Urothelium cell line (cell line): ENCODE data around the gene CA9.

Experiments used
- DNase-seq: peaks from one replicate; pipeline ENCODE4 v3.0.0; 2011; ENCODE audit warnings: low spot score, mixed read lengths
- FAIRE-seq: peaks from 2 replicates; lab custom pipeline; 2011; peaks lifted over from hg19 to GRCh38; lab: Jason Lieb, UNC

Gene CA9

DNA sequence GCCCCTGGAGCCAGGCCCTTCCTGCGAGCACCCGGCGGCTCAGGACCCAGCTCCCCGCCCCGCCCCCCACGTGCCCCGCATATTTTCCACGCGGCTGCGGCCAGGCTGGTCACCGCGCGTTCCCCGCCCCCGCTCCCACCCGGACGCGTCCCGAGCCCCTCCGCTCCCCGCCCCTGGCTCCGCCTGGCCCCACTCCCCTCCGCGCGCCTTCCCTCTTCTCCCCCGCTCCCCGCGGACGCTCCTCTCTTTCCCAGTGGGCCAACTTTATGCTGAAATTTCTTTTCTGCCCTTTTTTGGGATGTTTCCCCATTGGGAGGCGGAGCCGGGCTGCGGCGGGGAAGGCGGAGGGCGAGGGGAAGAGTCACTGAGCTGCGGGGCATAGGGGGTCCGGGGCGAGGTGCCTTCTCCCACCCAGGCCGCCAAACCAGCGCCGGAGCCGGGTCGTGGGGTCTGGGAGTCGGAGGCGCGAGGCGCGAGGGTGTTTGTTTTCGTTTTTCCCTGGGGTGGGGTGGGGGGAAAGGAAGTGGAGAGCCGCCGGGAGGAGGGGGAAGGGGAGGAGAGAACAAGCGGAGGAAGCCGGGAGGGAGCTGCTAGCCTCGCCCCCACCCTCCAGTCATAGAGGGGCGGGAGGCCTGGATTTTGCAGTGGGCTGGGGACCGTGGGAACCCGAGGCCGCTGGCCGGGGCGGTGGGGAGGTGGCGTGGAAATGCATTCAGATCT is 17.0 kb downstream of the CA9 start:
- FAIRE-seq = peak; percentile 17
- DNase-seq = peak; percentile 85

DNA sequence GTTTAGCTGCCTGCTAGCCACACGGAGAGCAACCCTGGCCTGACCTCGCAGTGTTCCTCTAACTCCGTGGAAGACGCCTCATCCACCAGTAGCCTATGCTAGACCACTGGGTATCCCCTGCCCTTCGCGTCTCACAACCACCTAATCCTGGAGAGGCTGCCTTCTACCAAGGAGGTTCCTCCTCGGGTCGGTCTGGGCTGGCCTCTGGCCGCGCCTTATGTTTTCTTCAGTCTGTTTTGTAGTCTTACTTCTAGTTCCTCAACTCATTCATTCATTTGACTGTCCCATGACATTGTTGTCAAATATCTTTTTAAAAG is 17.6 kb downstream of the CA9 start:
- DNase-seq (no peak), FAIRE-seq (peak; percentile 77)

GRCh38 chr9:35691757-35692301 is 18.1 kb downstream of the CA9 start:
- no peak for DNase-seq
- FAIRE-seq = no peak

GRCh38 chr9:35695943-35696401 is 22.2 kb downstream of the CA9 start:
- FAIRE-seq = peak; percentile 30

GRCh38 chr9:35696520-35697215 is 22.9 kb downstream of the CA9 start:
- DNase-seq = peak; percentile 74
- no peak for FAIRE-seq

More at GRCh38 chr9:35695943-35696401, 22.2 kb downstream of the CA9 start:
- DNase-seq = no peak

- FAIRE-seq = no peak
- DNase-seq = no peak
Measured at GRCh38 chr9:35697486-35697885, 23.8 kb downstream of the CA9 start.

- DNase-seq = no peak
- no peak for FAIRE-seq
Measured at GRCh38 chr9:35698231-35698630, 24.5 kb downstream of the CA9 start.

DNA sequence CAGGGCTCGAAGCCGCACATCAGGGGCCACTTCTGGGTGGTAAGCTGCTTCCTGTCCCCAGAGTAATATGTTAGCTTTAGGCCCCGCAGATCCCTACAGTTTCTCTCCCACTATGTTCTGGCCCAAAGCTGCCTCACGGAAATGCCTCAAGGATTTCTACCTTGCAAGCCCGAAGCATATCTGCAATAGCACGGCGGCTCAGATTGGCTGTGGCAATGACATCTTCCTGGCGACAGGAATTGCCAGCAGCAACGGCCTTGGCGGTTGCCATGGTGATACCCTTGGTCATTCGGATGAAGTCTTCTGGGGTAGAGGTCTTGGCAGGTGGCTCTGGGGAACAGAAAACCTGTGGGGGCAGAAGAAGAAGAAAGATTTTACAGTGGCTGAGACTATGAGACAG is 26.3 kb downstream of the CA9 start:
- no peak for DNase-seq
- no peak for FAIRE-seq

GRCh38 chr9:35700942-35701341 is 27.2 kb downstream of the CA9 start:
- DNase-seq = no peak
- no peak for FAIRE-seq

- FAIRE-seq (no peak), DNase-seq (no peak)
Measured at GRCh38 chr9:35702696-35703095, 29.0 kb downstream of the CA9 start.

DNA sequence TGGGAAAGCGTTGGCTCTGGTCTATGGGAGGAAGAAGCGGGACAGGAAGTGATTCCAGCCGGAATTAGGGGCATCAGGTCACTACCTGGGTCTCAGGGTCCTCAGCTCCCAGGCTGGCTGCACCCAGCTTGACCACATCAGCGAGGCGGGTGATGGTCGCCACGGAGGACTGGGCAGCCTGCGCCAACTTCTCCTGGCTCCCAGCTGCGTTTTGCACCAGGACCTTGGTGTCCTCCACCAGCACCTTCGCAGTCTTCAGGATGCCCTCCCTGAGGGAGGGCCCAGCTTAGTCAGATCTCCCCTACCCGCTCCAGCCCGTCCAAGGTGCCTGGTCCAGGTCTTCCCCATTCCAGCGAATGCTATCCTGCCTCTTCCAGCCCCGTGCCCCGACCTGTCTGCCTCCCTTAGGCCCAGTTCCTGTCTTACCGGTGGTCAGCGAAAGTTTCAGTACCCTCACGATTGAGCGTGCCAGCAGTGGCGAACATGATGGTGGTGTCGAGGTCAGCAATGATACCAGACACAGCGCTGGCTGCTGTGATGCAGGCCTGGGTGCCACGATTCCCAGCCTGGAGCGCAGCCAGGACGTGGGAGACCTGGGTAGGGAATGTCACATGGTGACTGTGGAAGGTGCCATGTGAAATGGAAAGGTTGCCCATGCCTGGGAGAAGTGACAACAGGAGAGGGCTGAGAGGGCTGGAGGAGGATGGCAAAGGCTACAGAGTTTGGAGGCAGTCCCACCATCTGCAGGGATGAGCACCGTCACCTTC is 30.4 kb downstream of the CA9 start:
- no peak for DNase-seq
- FAIRE-seq = peak; percentile 77

DNA sequence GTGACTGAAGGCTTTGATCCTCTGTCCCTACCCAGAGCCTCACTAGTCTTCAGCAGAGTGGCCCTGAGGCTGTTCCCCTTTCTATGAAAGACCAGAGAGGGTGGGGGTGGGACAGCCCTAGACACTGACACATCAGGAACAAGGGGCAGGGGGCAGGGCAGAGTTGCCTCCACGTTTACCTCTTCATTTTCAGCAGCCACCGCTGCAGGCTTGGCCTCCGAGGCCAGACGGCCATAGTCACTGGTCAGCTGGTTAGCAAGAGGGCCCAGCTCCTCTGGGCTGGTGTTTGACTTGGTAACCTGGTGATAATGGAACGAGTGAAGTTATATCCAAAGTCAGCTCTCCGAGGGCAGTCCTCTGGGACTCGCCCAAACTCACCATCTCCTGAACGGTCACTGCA is 31.6 kb downstream of the CA9 start:
- no peak for FAIRE-seq

DNA sequence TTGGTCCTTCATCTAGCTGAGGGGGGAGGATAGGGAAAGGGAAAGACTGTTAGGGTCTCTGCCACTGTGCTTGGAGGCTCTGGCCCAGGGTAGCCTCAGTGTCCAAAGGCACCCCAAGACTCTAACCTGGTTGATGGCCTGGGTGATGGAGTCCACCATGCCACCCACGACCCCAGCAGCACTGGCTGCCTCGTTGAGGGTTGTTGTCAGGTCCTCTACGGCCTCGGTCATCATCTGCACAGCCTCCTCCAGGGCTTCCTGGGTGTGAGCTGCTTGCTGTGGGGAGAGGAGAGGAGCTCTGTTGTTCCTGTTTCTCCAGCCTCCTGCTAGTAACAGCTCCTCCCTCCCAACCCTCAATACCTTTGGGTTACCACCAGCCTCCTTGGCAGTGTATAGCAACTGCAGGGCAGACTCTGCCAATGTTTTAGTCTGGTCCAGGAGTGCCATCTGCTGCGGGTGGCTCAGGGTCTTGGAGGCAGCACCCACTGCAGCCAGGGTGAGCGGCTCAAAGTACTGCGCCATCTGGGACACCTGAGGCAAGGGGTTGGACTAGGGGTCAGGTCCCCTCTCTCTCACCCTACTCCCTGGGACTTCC is 32.2 kb downstream of the CA9 start:
- FAIRE-seq = no peak

More for the DNA sequence above, 31.6 kb downstream of the CA9 start:
- DNase-seq = no peak

DNA sequence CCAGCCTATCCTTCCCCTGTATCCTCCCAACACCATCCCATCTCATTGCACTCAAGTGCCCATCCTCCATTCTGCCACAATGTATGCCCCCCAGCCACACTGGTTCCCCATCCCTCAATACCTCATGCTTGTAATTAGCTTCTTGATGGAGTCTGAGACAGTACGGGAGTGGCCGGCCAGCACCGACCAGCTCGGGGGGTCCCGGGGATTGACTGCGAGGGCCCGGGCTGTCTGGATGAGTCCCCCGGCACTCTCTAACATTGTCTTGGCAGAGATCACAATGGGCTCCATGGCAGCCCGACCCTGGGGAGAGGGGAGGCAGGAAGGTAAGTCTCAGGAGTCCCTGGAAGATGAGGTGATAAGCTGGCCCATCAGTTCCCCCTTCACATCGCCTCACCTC is 33.2 kb downstream of the CA9 start:
- no peak for DNase-seq
- no peak for FAIRE-seq

More for the DNA sequence above, 32.2 kb downstream of the CA9 start:
- no peak for DNase-seq

- FAIRE-seq (no peak), DNase-seq (no peak)
Measured at GRCh38 chr9:35708146-35708545, 34.4 kb downstream of the CA9 start.

DNA sequence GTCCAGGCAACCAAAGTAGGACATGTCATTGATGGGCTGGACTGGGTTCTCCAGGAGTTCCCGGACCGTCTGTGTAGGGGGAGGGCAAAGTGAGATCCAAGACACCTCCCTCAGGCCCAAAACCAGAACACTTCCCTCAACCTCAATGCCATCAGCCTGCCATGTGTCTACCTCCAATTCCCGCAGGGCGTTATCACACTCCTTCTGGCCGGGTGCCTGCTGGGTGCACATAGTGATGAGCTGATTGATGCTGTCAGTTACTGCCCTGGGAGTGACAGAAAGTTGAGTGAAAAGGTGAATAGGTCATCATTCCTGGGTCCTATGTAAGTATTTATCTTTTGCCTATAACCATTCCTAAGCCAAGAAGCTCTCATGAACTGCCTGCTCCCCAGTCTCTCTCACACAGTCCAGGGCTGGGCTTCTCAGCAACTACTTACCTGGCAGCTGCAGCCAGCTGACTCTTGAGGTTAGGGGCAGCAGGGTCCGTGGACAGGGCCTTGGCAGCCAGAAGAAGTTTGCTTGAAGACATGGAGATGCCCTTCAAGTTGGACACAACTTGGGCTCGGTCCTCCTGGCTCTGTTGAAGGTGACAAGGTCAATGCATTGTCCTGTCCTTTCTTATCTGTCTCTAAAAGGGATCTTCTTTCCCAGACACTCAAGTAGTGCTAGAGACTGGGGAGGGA is 37.2 kb downstream of the CA9 start:
- no peak for FAIRE-seq
- DNase-seq = no peak

GRCh38 chr9:35711501-35712428 is 38.0 kb downstream of the CA9 start:
- FAIRE-seq (no peak), DNase-seq (no peak)

DNA sequence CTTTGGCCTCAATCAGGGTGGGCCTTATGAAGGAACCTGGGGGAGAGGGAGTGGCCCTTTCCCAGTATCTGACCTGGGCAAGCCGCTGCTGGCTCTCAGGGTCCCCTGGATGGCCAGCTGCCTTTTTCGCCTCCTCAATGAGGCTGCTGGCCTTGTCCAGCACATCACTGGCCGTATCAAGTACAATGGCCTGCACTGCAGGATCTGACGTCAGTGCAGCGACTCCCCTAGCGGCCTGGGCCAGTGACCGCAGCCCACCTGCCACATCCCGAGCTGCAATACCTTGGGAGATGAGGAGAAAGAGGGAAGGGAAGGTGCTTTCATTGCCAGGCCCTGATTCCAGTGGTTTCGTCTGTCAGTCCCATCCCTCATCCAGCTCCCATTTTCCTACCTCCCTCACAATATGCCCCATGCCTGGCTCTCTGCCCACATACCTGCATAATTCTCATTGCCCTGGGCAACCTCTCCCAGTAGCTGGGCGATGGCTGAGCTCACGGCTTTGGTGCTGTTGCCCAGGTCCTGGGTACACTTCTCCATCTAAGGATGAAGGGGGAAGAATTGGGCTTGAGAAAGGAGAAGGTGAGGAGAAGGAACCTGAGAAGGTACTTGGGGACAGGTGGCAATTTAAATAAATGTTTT is 39.2 kb downstream of the CA9 start:
- DNase-seq = no peak
- FAIRE-seq = no peak

- FAIRE-seq (no peak), DNase-seq (no peak)
Measured at GRCh38 chr9:35713578-35713977, 39.9 kb downstream of the CA9 start.
